Measurements from ENCODE around the gene PRDM5. TPM values are rescaled to one million over a fixed set of nuclear protein-coding genes. Genes with fewer than 3 reads are reported as not detected.

Gene PRDM5
- total and polyA plus RNA-seq, 10 of the 15 experiments (the other 5 are each of a cell fraction or from before 2014, with no cell fraction given), result 0.07 TPM; not detected in 9

DNA sequence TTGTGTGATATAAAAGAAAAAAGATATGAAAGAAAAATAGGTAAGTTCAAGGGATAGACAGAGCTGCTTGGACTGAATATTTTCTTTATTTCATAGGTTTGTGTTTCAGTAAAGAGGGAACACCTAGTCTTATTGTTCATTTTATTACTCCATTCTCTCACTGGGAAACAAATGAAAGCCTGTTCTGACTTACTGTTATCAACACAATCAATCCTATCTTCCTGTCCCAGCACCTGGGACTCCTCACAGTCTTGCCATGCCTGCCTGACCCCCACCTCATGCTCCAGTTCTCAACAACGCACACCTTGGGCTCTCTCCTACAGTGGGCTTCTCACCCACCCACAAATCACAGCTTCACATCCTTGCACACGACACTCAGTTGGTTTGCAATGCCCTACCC is 189.5 kb downstream of the PRDM5 start:
- Histone ChIP-seq H3K4me2 (ENCODE audit: control insufficient read depth, insufficient read depth) (no peak overlapping the region), H3K36me3 (ENCODE audit: control insufficient read depth in 2 of 2, insufficient read depth in 2 of 2, low read length in 1 of 2) (no peaks in the 10 kb centered on the region), H3K9ac (ENCODE audit: control insufficient read depth, insufficient read depth, low read length) (no peak overlapping the region), H4K20me1 (ENCODE audit: control insufficient read depth, insufficient read depth) (no peaks in the 10 kb centered on the region), H2AFZ (ENCODE audit: control insufficient read depth, low read depth, low read length) (no peak overlapping the region), H3K27me3 (replicated peaks in 1 of 2; ENCODE audit: control insufficient read depth in 2 of 2, insufficient read depth in 2 of 2, low read length in 1 of 2) (no peaks in the 10 kb centered on the region; a peak in 1 of 4 replicates), H3K4me3 (no peak overlapping the region), H3K9me3 (replicated peaks; ENCODE audit: control insufficient read depth, insufficient read depth, low read length) (no peaks in the 10 kb centered on the region), H3K79me2 (ENCODE audit: control insufficient read depth, insufficient read depth, low read length) (no peaks in the 10 kb centered on the region), H3K27ac (ENCODE audit: control insufficient read depth, insufficient read depth) (no peak overlapping the region), H3K4me1 (ENCODE audit: control insufficient read depth, insufficient read depth, low read length) (no peaks in the 10 kb centered on the region)
- no TSS peak for BruUV-seq (replicated peaks)
- RAD21 ChIA-PET (ENCODE audit: unreplicated experiment), result interaction anchor here (0.9 to 1.5 kb wide), 3 partner anchors 17 to 578 kb away, joined by 3 read pairs; no protein-coding TSS in a partner anchor
- DNase-seq (ENCODE audit: low read depth, low spot score) (no peak), ATAC-seq (no peak), FAIRE-seq (no peak)
- SMC1A ChIA-PET (ENCODE audit: uncharacterized antibody, unreplicated experiment), result interaction anchor here (0.6 to 2.4 kb wide), 4 partner anchors 12 to 977 kb away, joined by 3 to 11 read pairs (median 3); no protein-coding TSS in a partner anchor
- no peak for TF ChIP-seq ETV6 (conservative IDR thresholded peaks at IDR 0.05 in 1 of 2, IDR thresholded peaks at IDR 0.05 in 1 of 2; ENCODE audit: borderline replicate concordance in 1 of 2, low read depth in 1 of 2)
- TF ChIP-seq JUND (IDR thresholded peaks at IDR 0.05; ENCODE audit: low read depth, low read length), result no peak
- TF ChIP-seq NFIC (IDR thresholded peaks at IDR 0.05; ENCODE audit: low read depth, low read length), result no peak
- no peak for TF ChIP-seq RELA (IDR thresholded peaks at IDR 0.05; ENCODE audit: borderline replicate concordance, partially characterized antibody)
- no peak for TF ChIP-seq POLR2A (IDR thresholded peaks at IDR 0.05; ENCODE audit: low read depth, low read length)
- 17% methylated on average over 2 of the region's 2 CpGs for WGBS (ENCODE audit: insufficient coverage, insufficient replicate concordance, low lambda C conversion rate, missing lambda C conversion rate)
- in situ Hi-C loops (cut with MboI) (no loop called here), intact Hi-C loops (cut with micrococcal nuclease; ENCODE audit: unreplicated experiment) (no loop called here)
- CTCF ChIA-PET, result no interaction called here
- POLR2A ChIA-PET, result interaction anchor here (0.7 kb wide), 1 partner anchor 93 kb away, joined by 4 read pairs; no protein-coding TSS in a partner anchor

DNA sequence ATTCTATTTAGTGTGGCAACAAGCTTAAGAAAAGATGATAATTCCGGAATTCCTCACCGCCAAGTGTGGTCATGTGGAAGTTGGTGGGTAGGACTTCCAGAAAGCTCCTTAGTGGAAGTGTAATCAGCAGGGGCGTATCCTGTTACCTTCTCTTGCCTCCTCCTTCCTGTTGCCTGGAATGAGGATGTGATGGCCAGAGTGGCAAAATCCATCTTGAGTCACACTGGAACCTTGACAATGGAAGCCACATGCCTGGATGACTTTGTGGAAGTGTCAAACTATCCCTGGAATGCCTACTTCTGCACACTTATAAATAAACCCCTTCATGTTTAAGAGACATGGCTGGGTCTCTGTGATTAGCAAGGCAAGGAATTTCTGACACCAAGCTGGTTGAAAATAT is 191.0 kb downstream of the PRDM5 start:
- H3K4me2 ChIP-seq (ENCODE audit: control insufficient read depth, insufficient read depth), result no peak overlapping the region
- no peak overlapping the region for H3K4me3 ChIP-seq
- H3K27ac ChIP-seq (ENCODE audit: control insufficient read depth, insufficient read depth), result no peak overlapping the region
- in situ Hi-C loops (cut with MboI) (no loop called here), intact Hi-C loops (cut with micrococcal nuclease; ENCODE audit: unreplicated experiment) (no loop called here)
- H3K36me3 ChIP-seq (ENCODE audit: control insufficient read depth in 2 of 2, insufficient read depth in 2 of 2, low read length in 1 of 2), result no peaks in the 10 kb centered on the region
- ChIA-PET SMC1A (ENCODE audit: uncharacterized antibody, unreplicated experiment) (interaction anchor here (2.4 kb wide), 1 partner anchor 11 kb away, joined by 11 read pairs; no protein-coding TSS in a partner anchor), CTCF (no interaction called here), RAD21 (ENCODE audit: unreplicated experiment) (interaction anchor here (1.5 kb wide), 1 partner anchor 19 kb away, joined by 3 read pairs; no protein-coding TSS in a partner anchor), POLR2A (no interaction called here)
- no peak for FAIRE-seq
- H3K9me3 ChIP-seq (replicated peaks; ENCODE audit: control insufficient read depth, insufficient read depth, low read length), result no peaks in the 10 kb centered on the region
- no peak for ATAC-seq
- 63% methylated on average over 3 of the region's 3 CpGs for WGBS (ENCODE audit: insufficient coverage, insufficient replicate concordance, low lambda C conversion rate, missing lambda C conversion rate)
- H4K20me1 ChIP-seq (ENCODE audit: control insufficient read depth, insufficient read depth), result no peaks in the 10 kb centered on the region
- no peaks in the 10 kb centered on the region for H3K27me3 ChIP-seq (replicated peaks in 1 of 2; ENCODE audit: control insufficient read depth in 2 of 2, insufficient read depth in 2 of 2, low read length in 1 of 2)
- H2AFZ ChIP-seq (ENCODE audit: control insufficient read depth, low read depth, low read length), result no peak overlapping the region
- TF ChIP-seq STAT3 (IDR thresholded peaks at IDR 0.05; ENCODE audit: low read depth, low read length) (no peak), NR2F1 (conservative IDR thresholded peaks at IDR 0.05) (no peak), KLF5 (IDR thresholded peaks at IDR 0.05; ENCODE audit: partially characterized antibody) (no peak), ZNF274 (IDR thresholded peaks at IDR 0.05; ENCODE audit: insufficient read depth, insufficient read length) (no peak), DPF2 (IDR thresholded peaks at IDR 0.05) (no peak), ZNF24 (IDR thresholded peaks at IDR 0.05) (no peak), YBX1 (IDR thresholded peaks at IDR 0.05) (no peak), RAD51 (IDR thresholded peaks at IDR 0.05) (no peak), CBX5 (IDR thresholded peaks at IDR 0.05; ENCODE audit: low read depth) (no peak), CREB1 (IDR thresholded peaks at IDR 0.05; ENCODE audit: low read depth) (no peak), SREBF1 (IDR thresholded peaks at IDR 0.05; ENCODE audit: low read length) (no peak), TARDBP (IDR thresholded peaks at IDR 0.05; ENCODE audit: borderline replicate concordance) (no peak), BMI1 (IDR thresholded peaks at IDR 0.05; ENCODE audit: borderline replicate concordance) (no peak), BACH1 (IDR thresholded peaks at IDR 0.05; ENCODE audit: borderline replicate concordance) (no peak)
- H3K9ac ChIP-seq (ENCODE audit: control insufficient read depth, insufficient read depth, low read length), result no peak overlapping the region
- no TSS peak for BruUV-seq (replicated peaks)
- no peaks in the 10 kb centered on the region for H3K4me1 ChIP-seq (ENCODE audit: control insufficient read depth, insufficient read depth, low read length)
- DNase-seq (ENCODE audit: low read depth, low spot score), result no peak
- no peaks in the 10 kb centered on the region for H3K79me2 ChIP-seq (ENCODE audit: control insufficient read depth, insufficient read depth, low read length)
